C4-2B (cell line): Measurements from ENCODE around the gene IDUA.

Experiments
- ZFX ChIP-seq: fragments of 450-650 bp; IDR thresholded peaks from 2 replicates; pipeline ENCODE4 v1.6.1; 2017
- TF ChIP-seq, protein P1 (sequence below): fragments of 450-650 bp; conservative IDR thresholded peaks from 2 replicates; pipeline ENCODE4 v1.5.1; 2017; ENCODE audit warnings: mild to moderate bottlenecking

DNA sequence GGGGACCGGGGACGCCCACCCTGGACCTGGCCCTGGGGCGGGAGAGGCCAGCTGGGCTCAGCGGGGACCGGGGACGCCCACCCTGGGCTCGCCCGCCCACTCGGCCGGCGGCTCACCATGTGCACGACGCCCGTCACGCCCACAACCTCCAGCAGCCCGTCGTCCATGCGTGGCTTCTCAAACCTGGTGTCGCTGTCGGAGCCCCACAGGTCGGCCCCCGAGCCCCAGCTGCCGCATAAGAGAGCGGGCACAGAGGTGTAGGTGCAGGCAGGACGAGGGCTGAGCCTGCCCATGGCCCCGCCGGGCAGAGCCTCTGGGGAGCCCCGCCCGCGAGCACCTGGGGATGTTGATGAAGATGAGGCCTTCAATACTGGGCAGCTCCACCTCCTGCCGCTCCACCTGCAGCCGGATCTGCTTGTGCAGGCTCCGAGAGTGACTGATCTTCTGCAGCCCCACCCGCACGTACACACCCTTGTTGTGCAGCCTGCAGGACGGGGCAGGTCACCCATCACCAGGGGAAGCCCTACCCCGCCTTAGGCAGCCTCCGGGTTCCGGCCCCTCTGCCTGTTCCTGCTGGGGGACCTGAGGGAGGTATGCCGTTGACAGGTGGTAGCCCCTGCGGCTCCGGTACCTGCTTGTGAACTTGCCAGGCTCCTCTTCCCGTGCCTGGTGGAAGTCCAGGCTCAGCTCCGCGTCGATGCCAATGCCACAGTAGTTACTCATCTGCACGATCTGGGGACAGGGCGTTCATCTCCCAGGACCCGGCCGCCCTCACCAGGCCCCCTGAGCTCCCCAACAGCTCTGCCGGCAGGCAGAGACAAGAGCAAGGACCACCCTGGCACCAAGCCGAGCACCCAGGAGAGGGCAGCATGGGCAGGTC is 25.3 kb upstream of the IDUA start:
- TF ChIP-seq, protein P1, sequence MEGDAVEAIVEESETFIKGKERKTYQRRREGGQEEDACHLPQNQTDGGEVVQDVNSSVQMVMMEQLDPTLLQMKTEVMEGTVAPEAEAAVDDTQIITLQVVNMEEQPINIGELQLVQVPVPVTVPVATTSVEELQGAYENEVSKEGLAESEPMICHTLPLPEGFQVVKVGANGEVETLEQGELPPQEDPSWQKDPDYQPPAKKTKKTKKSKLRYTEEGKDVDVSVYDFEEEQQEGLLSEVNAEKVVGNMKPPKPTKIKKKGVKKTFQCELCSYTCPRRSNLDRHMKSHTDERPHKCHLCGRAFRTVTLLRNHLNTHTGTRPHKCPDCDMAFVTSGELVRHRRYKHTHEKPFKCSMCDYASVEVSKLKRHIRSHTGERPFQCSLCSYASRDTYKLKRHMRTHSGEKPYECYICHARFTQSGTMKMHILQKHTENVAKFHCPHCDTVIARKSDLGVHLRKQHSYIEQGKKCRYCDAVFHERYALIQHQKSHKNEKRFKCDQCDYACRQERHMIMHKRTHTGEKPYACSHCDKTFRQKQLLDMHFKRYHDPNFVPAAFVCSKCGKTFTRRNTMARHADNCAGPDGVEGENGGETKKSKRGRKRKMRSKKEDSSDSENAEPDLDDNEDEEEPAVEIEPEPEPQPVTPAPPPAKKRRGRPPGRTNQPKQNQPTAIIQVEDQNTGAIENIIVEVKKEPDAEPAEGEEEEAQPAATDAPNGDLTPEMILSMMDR, result no peak
- TF ChIP-seq ZFX, result no peak
